HG03108 (cell line): Measurements from ENCODE around the gene LRRC74B.
"Not testable (repeated sequence)": the region's sequence is repeated elsewhere in the genome, so short reads cannot be mapped to it uniquely, and the experiment has no call there.

Experiments
- ATAC-seq: cut with Tn5 transposase; IDR thresholded peaks from one replicate; pipeline ENCODE4 v1.9.1; 2021; ENCODE audit warnings: moderate library complexity; ENCODE audit not compliant: unreplicated experiment

LRRC74B gene

GRCh38 chr22:21054046-21054713, 8.4 kb downstream of the LRRC74B start:
- ATAC-seq: no peak

GRCh38 chr22:21054714-21055563, 9.2 kb downstream of the LRRC74B start:
- ATAC-seq: no peak

- ATAC-seq: no peak
Observed at GRCh38 chr22:21055564-21055834, 9.8 kb downstream of the LRRC74B start.

- ATAC-seq: no peak
Observed at GRCh38 chr22:21055880-21056319, 10.2 kb downstream of the LRRC74B start.

- not testable (repeated sequence) for ATAC-seq
Observed at GRCh38 chr22:21060363-21060762, 14.6 kb downstream of the LRRC74B start.

- ATAC-seq: not testable (repeated sequence)
Observed at GRCh38 chr22:21061660-21062321, 16.0 kb downstream of the LRRC74B start.

- ATAC-seq: not testable (repeated sequence)
Observed at GRCh38 chr22:21064425-21064824, 18.7 kb downstream of the LRRC74B start.

GRCh38 chr22:21064917-21065864, 19.4 kb downstream of the LRRC74B start:
- no peak for ATAC-seq

GRCh38 chr22:21067075-21067900, 21.5 kb downstream of the LRRC74B start:
- ATAC-seq: no peak

- ATAC-seq: no peak
Observed at GRCh38 chr22:21067901-21068680, 22.3 kb downstream of the LRRC74B start.

- no peak for ATAC-seq
Observed at GRCh38 chr22:21068681-21069276, 23.0 kb downstream of the LRRC74B start.

GRCh38 chr22:21069375-21069774, 23.6 kb downstream of the LRRC74B start:
- ATAC-seq: no peak

- no peak for ATAC-seq
Observed at GRCh38 chr22:21070690-21071615, 25.2 kb downstream of the LRRC74B start.

GRCh38 chr22:21071796-21072195, 26.1 kb downstream of the LRRC74B start:
- ATAC-seq: not testable (repeated sequence)

GRCh38 chr22:21073023-21073422, 27.3 kb downstream of the LRRC74B start:
- ATAC-seq: no peak

- ATAC-seq: no peak
Observed at GRCh38 chr22:21073482-21073881, 27.7 kb downstream of the LRRC74B start.

GRCh38 chr22:21074102-21074715, 28.5 kb downstream of the LRRC74B start:
- ATAC-seq: no peak
